Caco-2 (cell line): Measurements from ENCODE around the gene MAGEL2. TPM values are rescaled to one million over a fixed set of nuclear protein-coding genes. Genes with fewer than 3 reads are reported as not detected.

Experiments
- Bru-seq: library from RNA; stranded (reverse); fragments of 400-500 nt; gene quantifications from one replicate; lab custom pipeline; 2021; lab: Mats Ljungman, UMichigan
- BruChase-seq, 2 experiments: library from RNA; stranded (reverse); fragments of 400-500 nt; gene quantifications; one replicate each; lab custom pipeline; 2021; lab: Mats Ljungman, UMichigan
- BruUV-seq: library from RNA; stranded (reverse); fragments of 400-500 nt; replicated peaks from 2 replicates; lab custom pipeline; 2021; lab: Mats Ljungman, UMichigan
- CTCF ChIA-PET: fragments of 300-600 bp; sonication (Branson Sonifier 250); formaldehyde crosslinking; loops from one replicate; lab custom pipeline; 2022; ENCODE audit warnings: antibody characterized with exemption; lab: Charles Lee
- POLR2A ChIA-PET: fragments of 300-600 bp; sonication (Branson Sonifier 250); formaldehyde crosslinking; loops from one replicate; lab custom pipeline; 2022; ENCODE audit warnings: antibody characterized with exemption; lab: Charles Lee
- DNase-seq, 2 experiments: peaks; one replicate each; pipeline versions ENCODE4 v3.0.0 to v3.0.0-alpha.2; 2020 to 2022
- H3K27me3 ChIP-seq: replicated peaks from 2 replicates; pipeline ENCODE4 v1.6.0; 2011; ENCODE audit warnings: low read length; ENCODE audit not compliant: control insufficient read depth, insufficient read depth
- H3K36me3 ChIP-seq: 2 replicates; pipeline ENCODE4 v1.5.1; 2011; ENCODE audit warnings: low read length; ENCODE audit not compliant: control insufficient read depth, insufficient read depth
- H3K4me1 ChIP-seq: fragments of 250-450 bp; sonication (Bioruptor Pico); 2 replicates; pipeline ENCODE4 v1.5.1; 2020; ENCODE audit warnings: mild to moderate bottlenecking
- H3K4me3 ChIP-seq: 2 replicates; pipeline ENCODE4 v1.5.1; 2011; ENCODE audit warnings: low read depth, mild to moderate bottlenecking, control low read depth, low read length
- H3K9me3 ChIP-seq: fragments of 250-450 bp; sonication (Bioruptor Pico); 2 replicates; pipeline ENCODE4 v1.5.1; 2020; ENCODE audit warnings: mild to moderate bottlenecking, moderate library complexity
- H3K27ac Mint-ChIP-seq: one replicate; pipeline ENCODE4 v1.8.0; 2022; ENCODE audit warnings: mixed read lengths; ENCODE audit not compliant: unreplicated experiment
- H3K27me3 Mint-ChIP-seq: one replicate; pipeline ENCODE4 v1.8.0; 2022; ENCODE audit warnings: mixed read lengths; ENCODE audit not compliant: insufficient read depth, unreplicated experiment
- H3K36me3 Mint-ChIP-seq: one replicate; pipeline ENCODE4 v1.8.0; 2022; ENCODE audit warnings: mild to moderate bottlenecking, mixed read lengths; ENCODE audit not compliant: insufficient read depth, unreplicated experiment
- H3K4me1 Mint-ChIP-seq: one replicate; pipeline ENCODE4 v1.8.0; 2022; ENCODE audit warnings: low read depth, mixed read lengths; ENCODE audit not compliant: unreplicated experiment
- H3K4me3 Mint-ChIP-seq: one replicate; pipeline ENCODE4 v1.8.0; 2022; ENCODE audit warnings: mild to moderate bottlenecking, moderate library complexity, mixed read lengths; ENCODE audit not compliant: unreplicated experiment
- H3K9me3 Mint-ChIP-seq: one replicate; pipeline ENCODE4 v1.8.0; 2022; ENCODE audit warnings: mixed read lengths; ENCODE audit not compliant: unreplicated experiment
- intact Hi-C: fragments of 100-400 bp; cut with micrococcal nuclease; formaldehyde crosslinking; loops from one replicate; pipeline ENCODE4 v1.10.0; 2022; ENCODE audit not compliant: unreplicated experiment
- long read RNA-seq: library from polyadenylated mRNA; stranded (forward); transcript quantifications from one replicate; pipeline ENCODE4 v2.0.0, GENCODE V29; 2022
- total RNA-seq: library from RNA; stranded (reverse); gene quantifications from 2 replicates; pipeline ENCODE4 v1.2.3, GENCODE V29; 2022
- TF ChIP-seq, protein P1 (sequence below), 2 experiments: fragments of 200-600 bp in 1 of 2; IDR thresholded peaks; 1 replicate in 1 of 2; 2 replicates in 1 of 2; pipeline versions ENCODE4 v1.5.1 to v1.8.0; 2011 to 2022; ENCODE audit warnings: antibody characterized with exemption in 1 of 2, control low read depth in 1 of 2, inconsistent platforms in 1 of 2, low read depth in 1 of 2, low read length in 1 of 2, mild to moderate bottlenecking in 1 of 2, moderate library complexity in 1 of 2; ENCODE audit not compliant: insufficient read depth in 1 of 2, severe bottlenecking in 1 of 2, unreplicated experiment in 1 of 2

The MAGEL2 gene
- total RNA-seq = not detected in 2 replicates
- not detected for Bru-seq, nascent RNA
- not detected for BruChase-seq, experiment 1, labeled RNA remaining after a 2-hour chase
- not detected for BruChase-seq, experiment 2, labeled RNA remaining after a 6-hour chase
- long read RNA-seq = 0 reads

DNA sequence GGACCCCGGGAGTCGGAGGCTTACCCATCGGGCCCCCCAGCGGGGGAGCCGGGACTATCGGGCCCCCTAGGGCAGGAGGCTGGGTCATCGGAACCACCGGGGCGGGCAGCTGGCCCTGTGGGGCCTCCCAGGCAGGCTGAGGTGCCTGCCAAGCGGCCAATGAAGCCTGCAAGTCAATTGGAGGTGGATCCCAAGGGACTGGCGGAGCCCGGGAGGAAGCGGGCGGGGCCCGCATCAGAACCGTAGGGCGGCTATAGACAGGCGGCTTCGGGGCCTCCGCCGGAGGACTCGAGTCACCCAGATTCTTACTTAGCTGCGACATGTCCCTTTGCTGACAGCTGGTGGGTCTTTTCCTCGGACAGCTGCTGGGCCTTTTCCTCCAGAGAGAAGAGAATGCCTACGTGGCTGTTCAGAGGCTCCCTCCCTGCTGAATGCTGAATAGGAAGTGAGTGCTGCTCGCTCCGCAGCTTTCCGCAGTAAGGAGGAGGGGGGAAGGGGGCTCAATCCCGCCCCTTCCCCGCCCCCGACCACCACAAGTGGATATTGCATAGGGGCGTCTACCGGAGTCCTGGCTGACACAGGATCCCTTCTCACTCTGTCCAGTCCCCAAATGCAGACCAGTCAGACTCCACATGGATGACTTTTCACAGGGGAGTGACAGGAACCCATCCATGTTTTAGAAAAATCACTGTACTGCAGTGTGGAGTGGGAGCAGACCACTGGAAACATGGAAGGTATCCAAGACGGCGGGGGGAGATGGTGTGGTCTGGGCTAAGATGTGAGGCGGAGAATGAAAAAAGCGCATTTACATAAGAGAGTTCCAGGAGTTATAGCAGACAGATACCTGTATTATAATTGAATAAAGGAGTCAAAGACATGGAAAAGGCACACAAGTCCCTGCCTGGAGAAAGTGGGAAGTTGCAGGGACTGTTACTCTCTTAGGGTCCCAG, at the start of gene MAGEL2:
MAGEL2 (minus strand) TSS at position 447 of the 950 bp plus-strand sequence; CDS start at position 322, 125 bp downstream.
- no peaks in the 10 kb centered on the region for H3K9me3 Mint-ChIP-seq

DNA sequence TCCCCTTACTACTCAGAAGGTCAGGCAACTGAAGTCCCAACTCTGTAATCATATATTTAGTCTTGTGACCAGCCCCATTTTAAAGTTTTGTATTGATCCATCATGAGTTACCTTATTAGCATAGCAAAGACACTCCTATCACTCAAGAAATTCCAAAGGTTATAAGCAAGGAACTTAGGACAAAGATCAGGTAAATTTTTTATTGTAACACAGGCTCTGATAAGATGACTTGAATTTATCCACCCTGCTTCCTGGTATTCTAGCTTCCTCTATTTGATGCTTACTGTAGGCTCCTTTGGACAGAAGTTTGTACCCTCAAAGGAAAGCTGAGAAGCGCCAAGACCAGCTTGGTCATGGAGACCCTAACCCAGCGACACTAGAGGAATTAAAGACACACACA, 47.6 kb upstream of the MAGEL2 start:
- no peak overlapping the region for H3K4me3 Mint-ChIP-seq
- H3K9me3 ChIP-seq = no peaks in the 10 kb centered on the region
- no peaks in the 10 kb centered on the region for H3K36me3 Mint-ChIP-seq
- H3K27me3 ChIP-seq = no peaks in the 10 kb centered on the region
- no peaks in the 10 kb centered on the region for H3K36me3 ChIP-seq
- no peak overlapping the region for H3K4me3 ChIP-seq
- H3K9me3 Mint-ChIP-seq = peaks cover 55% of the 10 kb centered on the region
- ChIA-PET CTCF (no interaction called here), POLR2A (no interaction called here)
- no peak overlapping the region for H3K27ac Mint-ChIP-seq
- H3K27me3 Mint-ChIP-seq = no peaks in the 10 kb centered on the region
- H3K4me1 Mint-ChIP-seq = no peaks in the 10 kb centered on the region
- no peak for DNase-seq
- TF ChIP-seq, protein P1, sequence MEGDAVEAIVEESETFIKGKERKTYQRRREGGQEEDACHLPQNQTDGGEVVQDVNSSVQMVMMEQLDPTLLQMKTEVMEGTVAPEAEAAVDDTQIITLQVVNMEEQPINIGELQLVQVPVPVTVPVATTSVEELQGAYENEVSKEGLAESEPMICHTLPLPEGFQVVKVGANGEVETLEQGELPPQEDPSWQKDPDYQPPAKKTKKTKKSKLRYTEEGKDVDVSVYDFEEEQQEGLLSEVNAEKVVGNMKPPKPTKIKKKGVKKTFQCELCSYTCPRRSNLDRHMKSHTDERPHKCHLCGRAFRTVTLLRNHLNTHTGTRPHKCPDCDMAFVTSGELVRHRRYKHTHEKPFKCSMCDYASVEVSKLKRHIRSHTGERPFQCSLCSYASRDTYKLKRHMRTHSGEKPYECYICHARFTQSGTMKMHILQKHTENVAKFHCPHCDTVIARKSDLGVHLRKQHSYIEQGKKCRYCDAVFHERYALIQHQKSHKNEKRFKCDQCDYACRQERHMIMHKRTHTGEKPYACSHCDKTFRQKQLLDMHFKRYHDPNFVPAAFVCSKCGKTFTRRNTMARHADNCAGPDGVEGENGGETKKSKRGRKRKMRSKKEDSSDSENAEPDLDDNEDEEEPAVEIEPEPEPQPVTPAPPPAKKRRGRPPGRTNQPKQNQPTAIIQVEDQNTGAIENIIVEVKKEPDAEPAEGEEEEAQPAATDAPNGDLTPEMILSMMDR (IDR thresholded peaks at IDR 0.05; ENCODE audit: insufficient read depth in 1 of 2, low read depth in 1 of 2, low read length in 1 of 2, severe bottlenecking in 1 of 2, unreplicated experiment in 1 of 2) = no peak
- intact Hi-C loops = no loop called here
- BruUV-seq = no TSS peak
- peaks cover 9% of the 10 kb centered on the region; the same call in 1 of the 2 replicates for H3K4me1 ChIP-seq

More for the DNA sequence above, at the start of gene MAGEL2:
- H3K27me3 Mint-ChIP-seq = peaks cover 11% of the 10 kb centered on the region
- intact Hi-C loops = no loop called here
- DNase-seq = no peak
- POLR2A ChIA-PET = no interaction called here
- no peaks in the 10 kb centered on the region for H3K36me3 ChIP-seq
- H3K4me1 Mint-ChIP-seq = no peaks in the 10 kb centered on the region
- TF ChIP-seq, protein P1 (IDR thresholded peaks at IDR 0.05; ENCODE audit: insufficient read depth in 1 of 2, low read depth in 1 of 2, low read length in 1 of 2, severe bottlenecking in 1 of 2, unreplicated experiment in 1 of 2) = no peak
- CTCF ChIA-PET = interaction anchor here (1.2 kb wide), 1 partner anchor 210 kb away, joined by 5 read pairs; no protein-coding TSS in a partner anchor
- H3K36me3 Mint-ChIP-seq = no peaks in the 10 kb centered on the region
- no peak within 1 kb of the TSS for H3K27ac Mint-ChIP-seq
- no TSS peak for BruUV-seq
- H3K9me3 ChIP-seq = no peaks in the 10 kb centered on the region
- H3K27me3 ChIP-seq = no peaks in the 10 kb centered on the region
- H3K4me3 ChIP-seq = no peak within 1 kb of the TSS
- H3K4me3 Mint-ChIP-seq = no peak within 1 kb of the TSS
- no peaks in the 10 kb centered on the region for H3K4me1 ChIP-seq

DNA sequence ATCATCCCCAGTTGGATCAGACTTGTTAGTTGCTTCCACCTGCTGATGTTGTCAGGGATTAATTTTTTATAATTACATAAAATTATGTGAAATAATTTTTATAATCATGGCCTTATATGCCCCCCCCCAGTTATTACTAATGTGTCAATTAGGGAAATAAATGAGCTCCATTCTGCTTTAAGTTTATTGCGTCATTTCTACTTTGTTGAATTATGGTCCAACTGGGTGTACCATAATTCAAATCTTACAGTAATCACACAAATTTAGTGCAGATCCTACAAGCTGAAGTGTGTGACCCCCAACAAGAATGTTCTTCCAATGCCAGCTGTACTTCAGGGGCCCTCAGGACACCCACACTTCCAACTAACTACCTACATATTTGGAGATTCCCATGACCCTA, 46.9 kb upstream of the MAGEL2 start:
- Histone ChIP-seq H3K9me3 (no peaks in the 10 kb centered on the region), H3K4me1 (peaks cover 12% of the 10 kb centered on the region; the same call in 1 of the 2 replicates), H3K4me3 (no peak overlapping the region), H3K36me3 (no peaks in the 10 kb centered on the region), H3K27me3 (no peaks in the 10 kb centered on the region)
- BruUV-seq = no TSS peak
- no peak for DNase-seq
- Mint-ChIP-seq H3K27ac (no peak overlapping the region), H3K4me3 (no peak overlapping the region), H3K4me1 (peaks cover 6% of the 10 kb centered on the region), H3K36me3 (no peaks in the 10 kb centered on the region), H3K9me3 (peaks cover 62% of the 10 kb centered on the region), H3K27me3 (no peaks in the 10 kb centered on the region)
- intact Hi-C loops = no loop called here
- POLR2A ChIA-PET = no interaction called here
- TF ChIP-seq, protein P1 (IDR thresholded peaks at IDR 0.05; ENCODE audit: insufficient read depth in 1 of 2, low read depth in 1 of 2, low read length in 1 of 2, severe bottlenecking in 1 of 2, unreplicated experiment in 1 of 2) = no peak
- CTCF ChIA-PET = no interaction called here
